A673 (cell line): ENCODE measurements around the gene SREBF1.

Experiments used
- EZH2 ChIP-seq: fragments of 200-600 bp; sonication (generic); IDR thresholded peaks from 2 replicates; pipeline ENCODE4 v1.6.1; 2017; ENCODE audit warnings: borderline replicate concordance, low read depth, mild to moderate bottlenecking, mixed read lengths, antibody characterized with exemption, low read length; ENCODE audit not compliant: poor library complexity, severe bottlenecking
- TF ChIP-seq, protein P1 (sequence below): fragments of 300-800, 200-600 bp; sonication (generic); conservative IDR thresholded peaks from 2 replicates; pipeline ENCODE4 v1.5.1; 2017; ENCODE audit warnings: low read depth, mild to moderate bottlenecking, antibody characterized with exemption, low read length, moderate library complexity, mixed read lengths

DNA sequence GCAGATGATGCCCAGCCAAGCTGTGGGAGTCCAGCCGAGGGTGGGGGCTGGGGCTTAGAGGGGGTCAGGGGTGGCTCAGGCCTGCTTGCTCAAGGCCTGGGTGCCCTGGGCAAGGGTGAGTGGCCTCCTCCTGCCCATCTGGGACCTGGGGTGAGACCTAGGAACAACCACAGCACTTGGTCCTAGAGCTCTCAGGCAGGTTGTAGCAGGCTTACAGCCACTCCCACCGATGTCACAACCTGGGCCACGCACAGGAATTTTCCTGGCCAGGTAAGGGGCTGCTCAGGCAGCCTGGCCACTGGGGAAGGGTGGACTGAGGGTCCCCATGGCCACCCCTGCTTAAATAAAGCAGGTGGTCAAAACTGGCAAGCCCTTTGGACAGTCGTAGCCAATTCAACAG, 6.3 kb upstream of the SREBF1 start:
- TF ChIP-seq, protein P1, sequence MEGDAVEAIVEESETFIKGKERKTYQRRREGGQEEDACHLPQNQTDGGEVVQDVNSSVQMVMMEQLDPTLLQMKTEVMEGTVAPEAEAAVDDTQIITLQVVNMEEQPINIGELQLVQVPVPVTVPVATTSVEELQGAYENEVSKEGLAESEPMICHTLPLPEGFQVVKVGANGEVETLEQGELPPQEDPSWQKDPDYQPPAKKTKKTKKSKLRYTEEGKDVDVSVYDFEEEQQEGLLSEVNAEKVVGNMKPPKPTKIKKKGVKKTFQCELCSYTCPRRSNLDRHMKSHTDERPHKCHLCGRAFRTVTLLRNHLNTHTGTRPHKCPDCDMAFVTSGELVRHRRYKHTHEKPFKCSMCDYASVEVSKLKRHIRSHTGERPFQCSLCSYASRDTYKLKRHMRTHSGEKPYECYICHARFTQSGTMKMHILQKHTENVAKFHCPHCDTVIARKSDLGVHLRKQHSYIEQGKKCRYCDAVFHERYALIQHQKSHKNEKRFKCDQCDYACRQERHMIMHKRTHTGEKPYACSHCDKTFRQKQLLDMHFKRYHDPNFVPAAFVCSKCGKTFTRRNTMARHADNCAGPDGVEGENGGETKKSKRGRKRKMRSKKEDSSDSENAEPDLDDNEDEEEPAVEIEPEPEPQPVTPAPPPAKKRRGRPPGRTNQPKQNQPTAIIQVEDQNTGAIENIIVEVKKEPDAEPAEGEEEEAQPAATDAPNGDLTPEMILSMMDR = no peak
- TF ChIP-seq EZH2 = no peak
